Activated CD8-positive, alpha-beta memory T cell treated with anti-CD3 and anti-CD28 coated beads, Interleukin-2, amount 50 U/mL, for 48 hours (primary cell): Measurements from ENCODE around the gene SPIB.
A peak's percentile ranks its signal among the peaks of the same experiment; 100 is the strongest.
"Not testable (repeated sequence)": the region's sequence is repeated elsewhere in the genome, so short reads cannot be mapped to it uniquely, and the experiment has no call there.

ENCODE experiments used
- DNase-seq: peaks from one replicate; pipeline ENCODE4 v3.0.0-alpha.2; 2020

The SPIB gene

DNA sequence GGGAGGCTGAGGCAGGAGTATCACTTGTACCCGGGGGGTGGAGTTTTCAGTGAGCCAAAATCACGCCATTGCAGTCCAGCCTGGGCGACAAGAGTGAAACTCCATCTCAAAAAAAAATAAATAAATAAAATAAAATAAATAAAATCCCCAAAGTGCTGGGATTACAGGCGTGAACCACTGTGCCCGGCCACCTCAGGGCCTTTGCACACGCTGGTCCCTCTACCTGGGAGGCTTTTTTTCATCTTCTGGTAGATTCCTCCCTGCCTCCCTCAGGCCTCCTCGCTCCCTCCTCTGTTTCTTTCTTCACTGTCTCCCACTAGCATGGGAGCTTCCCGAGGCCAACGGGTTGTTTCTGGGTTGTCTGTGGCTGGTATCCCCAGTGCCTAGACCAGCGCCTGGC, 29.0 kb downstream of the SPIB start:
- no peak for DNase-seq

DNA sequence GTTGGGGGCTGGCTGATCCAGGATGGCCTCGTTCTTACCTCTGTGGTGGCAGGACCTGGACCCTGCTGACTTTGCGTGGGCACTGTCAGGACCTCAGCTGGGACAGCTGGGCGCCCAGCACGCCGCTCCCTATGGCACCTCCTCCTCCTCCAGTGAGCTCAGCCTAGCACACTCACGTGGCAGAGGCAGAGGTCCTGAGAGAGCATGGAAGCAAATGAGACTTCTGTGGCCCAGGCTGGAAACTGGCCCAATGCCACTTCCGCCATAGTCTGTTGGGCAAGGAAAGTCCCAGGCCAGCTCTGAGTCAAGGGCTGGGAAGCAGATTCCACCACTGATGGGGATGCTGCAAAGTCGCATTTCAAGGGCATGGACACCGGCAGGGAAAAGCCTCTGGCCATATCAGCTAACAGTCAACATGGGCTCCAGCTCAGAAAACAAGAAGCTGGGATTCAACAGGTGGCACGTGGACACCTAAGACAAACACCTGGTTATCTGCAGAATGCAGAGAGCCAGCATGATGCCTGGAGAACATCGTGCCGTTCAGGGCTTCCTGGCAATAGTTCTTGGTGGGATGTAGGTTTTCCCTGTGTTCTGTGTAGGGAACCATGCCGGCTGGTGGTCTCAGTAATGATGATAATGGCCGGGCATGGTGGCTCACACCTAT, 30.6 kb downstream of the SPIB start:
- no peak for DNase-seq

DNA sequence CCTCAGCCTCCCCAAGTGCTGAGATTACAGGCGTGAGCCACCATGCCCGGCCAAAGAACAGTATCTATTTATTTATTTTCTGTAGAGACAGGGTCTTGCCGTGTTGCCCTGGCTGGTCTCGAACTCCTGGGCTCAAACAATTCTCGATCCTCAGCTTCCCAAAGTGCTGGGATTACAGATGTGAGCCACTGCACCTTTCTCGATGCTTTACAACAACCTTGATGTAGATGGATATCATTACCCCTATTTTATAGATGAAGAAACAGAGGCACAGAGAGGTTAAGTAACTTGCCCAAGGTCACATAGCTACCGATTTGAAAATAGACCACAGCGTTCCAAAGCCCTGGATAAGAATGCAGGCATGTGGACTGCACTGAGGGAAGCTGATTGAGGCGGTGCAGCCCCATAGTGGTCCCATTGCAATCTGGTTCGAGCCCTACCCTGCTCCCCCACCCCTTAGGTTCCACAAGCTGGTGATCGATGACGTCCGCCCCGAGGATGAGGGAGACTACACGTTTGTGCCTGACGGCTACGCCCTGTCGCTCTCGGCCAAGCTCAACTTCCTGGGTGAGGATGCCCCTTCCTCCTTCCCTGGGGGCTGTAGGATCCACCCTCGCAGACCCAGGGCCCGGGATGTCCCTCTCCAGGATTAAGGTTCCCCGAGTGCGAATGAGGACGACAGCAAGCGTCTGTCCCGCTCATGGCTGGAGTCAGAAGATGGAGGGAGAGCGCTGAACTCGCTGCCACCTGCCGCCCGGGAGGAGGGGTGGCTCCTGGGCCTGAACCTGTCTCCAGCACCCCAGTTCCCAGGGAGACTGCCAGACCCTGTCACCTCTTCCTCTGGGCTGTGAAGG, 31.9 kb downstream of the SPIB start:
- no peak for DNase-seq

DNA sequence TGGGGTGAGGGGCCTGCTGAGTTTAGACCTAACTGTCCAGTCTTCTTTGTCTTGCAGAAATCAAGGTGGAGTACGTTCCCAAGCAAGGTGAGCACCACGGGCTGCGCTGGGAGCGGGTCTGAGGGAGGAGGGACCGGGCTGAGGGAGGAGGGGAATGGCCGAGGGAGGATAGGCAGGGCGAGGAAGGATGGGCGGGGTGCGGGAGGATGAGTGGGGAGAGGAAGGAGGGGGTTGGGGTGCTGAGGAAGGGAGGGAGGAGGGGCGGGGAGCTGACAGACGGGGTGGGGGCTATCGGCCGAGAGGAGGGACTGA, 32.4 kb downstream of the SPIB start:
- no peak for DNase-seq

DNA sequence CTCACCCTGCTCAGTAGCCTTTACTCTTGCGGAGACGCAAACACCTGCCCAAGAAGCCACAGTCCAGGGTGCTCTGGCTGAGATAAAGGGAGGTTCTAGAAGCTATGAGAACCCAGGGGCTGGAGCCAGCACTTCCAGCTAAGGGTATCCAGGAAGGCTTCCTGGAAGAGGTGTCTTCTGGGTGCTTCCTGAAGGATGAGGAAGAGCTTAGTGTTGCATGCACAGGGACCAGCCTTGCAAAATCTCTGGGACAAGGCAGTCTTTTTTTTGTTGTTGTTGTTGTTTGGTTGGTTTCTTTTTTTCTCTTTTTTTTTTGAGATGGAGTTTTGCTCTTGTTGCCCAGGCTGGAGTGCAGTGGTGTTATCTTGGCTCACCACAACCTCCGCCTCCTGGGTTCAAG, 34.5 kb downstream of the SPIB start:
- DNase-seq = no peak

DNA sequence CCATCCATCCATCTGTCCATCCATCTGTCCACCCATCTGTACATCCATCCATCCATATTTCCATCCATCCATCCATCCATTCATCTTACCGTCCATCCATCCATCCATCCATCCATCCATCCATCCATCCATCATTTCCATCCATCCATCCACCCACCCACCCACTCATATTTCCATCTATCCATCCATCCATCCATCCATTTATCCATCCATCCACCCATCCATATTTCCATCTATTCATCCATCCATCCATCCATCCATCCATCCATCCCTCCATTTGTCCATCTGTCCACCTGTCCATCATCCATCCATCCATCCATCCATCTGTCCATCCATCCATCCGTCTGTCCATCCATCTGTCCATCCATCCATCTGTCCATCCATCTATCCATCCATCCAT, 37.3 kb downstream of the SPIB start:
- DNase-seq = no peak

DNA sequence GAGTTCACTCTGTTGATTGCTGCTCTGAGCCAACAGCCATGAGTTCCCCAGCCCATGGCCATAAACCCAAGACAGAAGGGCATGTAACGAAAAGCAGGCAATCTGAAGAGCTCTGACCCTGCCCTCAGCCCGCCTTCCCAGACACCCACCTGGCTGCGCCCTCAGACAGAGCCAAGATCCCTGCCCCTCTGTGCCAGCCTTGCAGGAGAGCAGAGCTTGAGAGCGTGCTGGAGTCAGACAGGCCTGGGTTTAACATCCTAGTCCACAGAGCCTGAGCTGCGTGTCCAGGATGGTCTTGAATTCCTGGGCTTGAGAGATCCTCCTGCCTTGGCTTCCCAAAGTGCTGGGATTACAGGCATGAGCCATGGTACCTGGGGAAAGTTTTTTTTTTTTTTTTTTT, 38.6 kb downstream of the SPIB start:
- no peak for DNase-seq

DNA sequence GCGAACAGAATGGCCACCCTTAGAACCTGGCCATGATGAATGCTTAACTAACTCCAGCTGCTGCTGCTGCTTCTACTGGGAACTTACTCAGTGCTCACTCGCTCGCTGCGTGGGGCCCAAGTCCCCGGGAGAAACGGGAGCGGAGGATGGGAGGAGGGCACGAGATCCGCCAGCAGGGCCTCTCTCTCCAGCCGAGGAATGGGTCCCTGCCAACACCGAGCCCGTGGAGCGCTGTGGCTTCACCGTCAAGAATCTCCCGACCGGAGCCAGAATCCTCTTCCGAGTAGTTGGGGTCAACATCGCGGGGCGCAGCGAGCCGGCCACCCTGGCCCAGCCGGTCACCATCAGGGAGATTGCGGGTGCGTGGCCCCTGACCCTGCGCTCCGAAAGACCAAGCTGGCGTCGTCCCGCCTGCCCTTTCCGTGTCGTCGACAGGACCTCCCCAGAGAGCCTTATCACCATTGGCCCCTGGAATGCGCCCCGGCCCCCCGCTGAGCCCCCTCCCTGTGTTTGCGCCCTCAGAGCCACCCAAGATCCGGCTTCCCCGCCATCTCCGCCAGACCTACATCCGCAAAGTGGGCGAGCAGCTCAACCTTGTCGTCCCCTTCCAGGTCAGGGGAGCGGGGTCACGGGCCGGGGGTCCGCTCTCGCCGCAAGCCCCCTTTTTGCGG, 39.8 kb downstream of the SPIB start:
- DNase-seq = no peak

DNA sequence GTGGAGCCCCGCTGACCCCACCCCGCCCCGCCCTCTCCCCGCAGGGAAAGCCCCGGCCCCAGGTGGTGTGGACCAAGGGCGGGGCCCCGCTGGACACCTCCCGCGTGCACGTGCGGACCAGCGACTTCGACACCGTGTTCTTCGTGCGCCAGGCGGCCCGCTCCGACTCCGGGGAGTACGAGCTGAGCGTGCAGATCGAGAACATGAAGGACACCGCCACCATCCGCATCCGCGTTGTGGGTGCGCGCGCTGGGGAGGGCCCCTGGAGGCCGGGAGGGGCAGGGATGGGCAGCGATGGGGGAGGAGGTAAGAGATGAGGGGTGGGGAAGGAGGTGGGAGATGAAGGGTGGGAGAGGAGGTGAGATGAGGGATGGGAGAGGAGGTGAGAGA, 40.3 kb downstream of the SPIB start:
- no peak for DNase-seq

DNA sequence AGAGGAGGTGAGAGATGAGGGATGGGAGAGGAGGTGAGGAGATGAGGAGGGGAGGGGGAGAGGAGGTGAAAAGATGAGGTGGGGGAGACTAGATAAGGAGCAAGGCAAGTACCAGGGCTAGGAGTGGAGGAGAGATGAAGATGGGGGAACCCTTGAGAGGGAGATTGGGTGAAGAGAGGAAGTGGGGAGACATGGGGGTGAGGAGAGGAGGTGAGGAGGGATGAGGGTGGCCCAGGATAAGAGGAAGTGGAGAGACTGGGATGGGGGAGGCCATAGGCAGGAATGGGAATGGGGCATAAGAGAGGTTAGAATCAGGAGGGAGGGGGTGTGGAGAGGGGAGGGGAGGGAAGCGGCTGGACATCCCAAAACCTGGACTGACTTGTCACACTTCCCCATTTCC, 40.9 kb downstream of the SPIB start:
- no peak for DNase-seq

DNA sequence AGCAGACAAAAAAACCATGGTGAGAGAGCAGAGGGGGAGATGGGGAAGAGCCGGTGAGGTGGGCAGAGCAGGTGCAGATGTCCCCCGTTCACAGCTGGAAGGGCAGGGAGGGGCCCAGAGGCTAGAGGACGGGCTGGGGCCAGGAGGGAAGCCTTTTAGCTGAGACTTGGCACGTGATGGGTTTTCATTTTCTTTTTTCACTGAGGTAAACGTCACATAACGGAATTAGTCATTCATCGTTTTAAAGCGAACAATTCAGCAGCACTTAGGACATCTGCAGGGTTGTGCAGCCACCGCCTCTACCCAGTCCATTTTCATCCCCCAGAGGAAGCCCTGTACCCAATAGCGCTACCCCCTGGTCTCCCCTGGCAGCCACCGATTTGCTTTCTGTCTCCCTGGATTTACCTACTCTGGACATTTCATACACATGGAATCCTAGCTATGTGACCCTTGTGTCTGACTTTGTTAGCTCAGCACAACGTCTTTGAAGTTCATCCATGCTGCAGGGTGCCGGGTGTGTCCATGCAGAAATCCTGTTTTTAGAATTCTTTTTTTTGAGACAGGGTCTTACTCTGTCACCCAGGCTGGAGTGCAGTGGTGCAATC, 41.5 kb downstream of the SPIB start:
- DNase-seq = no peak

DNA sequence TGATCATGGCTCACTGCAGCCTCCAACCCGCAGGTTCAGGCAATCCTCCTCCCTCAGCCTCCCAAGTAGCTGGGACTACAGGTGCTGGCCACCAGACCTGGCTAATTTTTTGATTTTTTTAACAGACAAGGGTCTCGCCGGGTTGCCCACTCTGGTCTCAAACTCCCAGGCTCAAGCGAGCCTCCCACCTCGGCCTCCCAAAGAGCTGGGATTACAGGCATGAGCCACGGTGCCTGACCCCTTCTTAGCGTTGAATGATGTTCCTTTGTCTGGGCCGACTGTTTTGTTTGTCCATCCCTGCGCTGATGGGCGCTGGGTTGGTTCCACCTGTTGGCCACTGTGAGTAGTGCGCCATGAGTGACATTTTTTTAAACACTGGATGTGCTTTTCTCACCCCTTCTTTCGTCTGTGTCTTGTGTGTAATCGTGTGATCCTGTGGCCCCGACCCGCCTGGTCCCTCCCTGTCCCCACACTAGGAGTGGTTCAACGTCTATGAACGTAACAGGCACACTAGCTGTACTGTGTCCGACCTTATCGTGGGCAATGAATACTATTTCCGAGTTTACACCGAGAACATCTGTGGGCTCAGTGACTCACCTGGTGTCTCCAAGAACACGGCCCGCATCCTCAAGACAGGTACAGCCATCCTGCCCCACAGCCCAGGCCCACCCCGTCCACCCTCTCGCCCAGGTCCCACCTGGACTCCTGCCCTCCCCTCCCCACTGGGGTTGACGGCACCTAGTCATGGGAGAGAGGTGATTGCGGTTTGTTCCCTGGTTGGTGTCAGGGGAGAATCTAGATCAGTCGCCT, 42.5 kb downstream of the SPIB start:
- peak; percentile 78 for DNase-seq

DNA sequence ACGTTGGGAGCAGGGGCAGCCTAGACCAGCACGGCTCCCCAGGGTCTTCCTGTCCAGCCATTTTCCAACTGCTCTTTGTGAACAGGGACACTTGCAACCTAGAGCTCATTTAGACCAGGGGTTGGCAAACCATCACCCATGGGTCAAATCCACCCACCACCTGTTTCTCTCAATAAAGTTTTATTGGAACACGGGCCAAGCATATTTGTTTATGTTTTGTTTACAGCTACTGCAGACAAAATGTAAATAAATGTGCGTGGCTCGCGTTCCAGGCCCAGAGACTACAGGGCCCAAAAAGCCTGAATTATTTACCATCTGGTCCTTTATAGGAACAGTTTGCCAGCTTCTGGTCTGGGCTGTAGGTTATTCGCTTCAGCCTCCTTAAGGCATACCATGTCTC, 44.2 kb downstream of the SPIB start:
- DNase-seq = no peak

DNA sequence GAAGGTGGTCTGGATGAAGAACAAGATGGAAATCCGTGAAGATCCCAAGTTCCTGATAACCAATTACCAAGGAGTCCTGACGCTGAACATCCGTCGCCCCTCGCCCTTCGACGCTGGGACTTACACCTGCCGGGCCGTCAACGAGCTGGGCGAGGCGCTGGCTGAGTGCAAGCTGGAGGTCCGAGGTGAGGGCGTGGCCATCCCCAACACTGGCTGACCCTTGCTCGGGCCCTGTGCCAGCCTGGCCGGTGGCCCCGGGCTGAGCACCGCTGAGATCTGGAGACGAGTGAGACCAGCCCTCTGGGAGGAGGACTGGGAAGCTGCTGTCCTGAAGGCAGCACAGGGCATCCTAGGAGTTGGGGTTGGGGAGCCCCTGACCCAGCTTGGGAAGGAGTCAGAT, 45.6 kb downstream of the SPIB start:
- no peak for DNase-seq

DNA sequence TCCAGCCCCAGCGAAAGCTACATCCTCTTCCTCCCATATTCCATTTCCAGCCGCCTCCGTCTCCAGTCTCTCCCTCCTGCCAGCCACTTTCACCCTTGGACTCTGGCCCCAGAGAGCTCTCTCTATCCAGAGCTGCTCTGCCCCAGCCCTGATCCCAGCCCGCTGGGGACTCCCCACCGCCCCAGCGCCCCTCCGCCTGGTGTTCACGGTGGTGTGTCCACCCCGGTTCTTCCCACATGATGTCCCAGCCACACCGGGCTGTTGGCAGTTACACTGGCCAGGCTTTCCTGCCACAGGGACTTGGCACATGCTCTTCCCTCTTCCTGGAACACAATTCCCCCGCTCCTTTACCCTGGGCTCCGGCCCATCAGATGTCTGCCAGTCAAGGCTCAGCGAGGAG, 46.3 kb downstream of the SPIB start:
- no peak for DNase-seq

DNA sequence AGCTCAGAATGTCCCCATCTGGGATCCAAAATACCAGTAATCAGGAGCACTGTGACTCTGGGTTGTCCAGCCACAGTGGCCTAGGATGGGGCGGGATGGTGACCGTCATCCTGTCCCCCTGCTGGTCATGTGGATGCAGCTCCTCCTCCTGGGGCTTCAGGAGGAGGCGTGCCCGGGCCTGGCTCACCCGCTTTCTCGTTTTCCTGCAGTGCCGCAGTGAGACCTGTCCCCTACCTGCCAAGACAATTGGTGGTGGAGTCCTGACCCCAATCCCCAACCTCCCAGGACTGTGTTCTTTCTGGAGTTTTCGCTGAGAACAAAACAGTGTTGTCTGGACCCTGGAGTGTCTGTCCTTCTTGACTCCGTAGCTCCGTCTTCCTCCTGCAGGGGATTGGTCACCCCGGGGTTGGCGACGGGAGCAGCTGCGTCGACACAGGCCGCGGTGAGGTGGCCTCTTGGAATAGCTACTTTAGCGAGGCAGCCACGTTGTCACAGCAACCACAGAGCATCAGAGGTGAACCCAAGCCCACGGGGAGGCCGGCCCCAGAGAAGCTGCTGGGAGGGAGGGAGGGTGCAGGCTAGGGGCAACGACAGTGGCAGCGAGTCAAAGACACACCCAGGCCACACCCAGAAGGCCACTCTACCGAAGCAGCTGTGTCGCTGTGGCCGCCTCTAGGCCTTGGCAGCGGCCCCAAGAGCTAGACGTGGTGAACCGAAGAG, 47.4 kb downstream of the SPIB start:
- DNase-seq = no peak

DNA sequence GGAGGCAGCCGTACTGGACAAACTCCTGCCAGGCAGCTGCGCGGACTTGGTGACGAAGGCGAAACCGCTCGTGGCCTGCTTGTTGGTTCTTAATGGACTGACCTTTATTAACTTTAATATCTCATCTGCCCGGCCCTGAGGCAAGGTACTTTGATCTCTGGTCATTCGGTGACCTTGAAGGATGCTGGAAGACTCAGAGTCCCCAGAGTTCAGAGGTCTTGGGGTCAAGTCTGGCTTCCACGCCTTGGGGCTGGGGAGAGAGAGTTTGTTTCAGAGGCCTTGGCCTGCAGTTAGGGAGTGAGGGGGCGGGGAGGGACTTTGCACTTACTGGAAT, 47.9 kb downstream of the SPIB start:
- DNase-seq = no peak

DNA sequence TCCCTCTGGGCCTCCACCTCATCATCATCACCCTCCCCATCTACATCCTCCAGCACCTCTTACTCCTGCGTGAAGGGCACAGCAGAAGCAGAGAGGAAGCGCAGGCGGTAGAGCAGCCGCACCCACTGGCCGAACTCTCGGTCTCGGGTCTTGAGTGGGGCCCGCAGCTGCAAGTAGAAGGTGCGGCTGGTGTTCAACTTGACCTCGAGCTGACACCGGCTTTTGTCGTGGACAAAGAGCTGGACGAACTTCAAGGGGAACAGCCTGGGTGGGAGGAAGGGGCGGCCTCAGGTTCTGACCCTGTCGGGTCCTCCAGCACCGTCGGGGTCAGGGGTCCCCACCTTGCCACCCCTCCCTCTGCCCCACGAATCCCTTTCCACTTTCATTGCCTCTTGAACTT, 48.8 kb downstream of the SPIB start:
- no peak for DNase-seq

DNA sequence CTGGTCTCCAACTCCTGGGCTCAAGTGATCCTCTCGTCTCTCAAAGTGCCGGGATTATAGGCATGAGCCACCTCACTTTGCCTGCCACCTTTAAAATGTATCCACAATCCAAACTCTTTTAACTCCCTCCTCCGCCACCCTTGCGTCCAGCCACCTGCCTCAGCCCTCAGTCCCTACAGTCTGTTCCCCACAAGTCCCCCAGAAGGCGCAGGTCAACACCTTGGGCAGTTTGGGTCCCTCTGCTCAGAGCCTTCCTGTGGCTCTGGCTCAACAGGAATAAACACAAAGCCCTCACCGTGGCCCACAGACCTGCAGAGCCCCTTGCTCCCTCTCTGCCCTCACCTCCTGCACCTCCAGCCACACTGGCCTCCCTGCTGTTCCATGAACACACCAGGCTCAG, 50.1 kb downstream of the SPIB start:
- DNase-seq = no peak

DNA sequence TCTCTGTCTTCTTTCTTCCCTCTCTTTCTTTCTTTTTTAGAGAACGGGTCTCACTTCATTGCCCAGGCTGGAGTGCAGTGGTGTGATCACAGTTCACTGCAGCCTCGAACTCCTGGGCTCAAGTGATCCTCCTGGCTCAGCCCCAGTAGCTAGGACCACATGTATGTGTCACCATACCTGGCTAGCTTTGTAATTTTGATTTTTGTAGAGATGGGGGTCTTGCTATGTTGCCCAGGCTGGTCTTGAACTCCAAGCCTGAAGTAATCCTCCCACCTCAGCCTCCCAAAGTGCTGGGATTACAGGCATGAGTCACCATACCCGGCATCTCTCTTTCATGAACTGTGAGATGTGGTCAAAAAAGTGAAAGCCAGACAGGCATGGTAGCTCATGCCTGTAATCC, 54.6 kb downstream of the SPIB start:
- not testable (repeated sequence) for DNase-seq

DNA sequence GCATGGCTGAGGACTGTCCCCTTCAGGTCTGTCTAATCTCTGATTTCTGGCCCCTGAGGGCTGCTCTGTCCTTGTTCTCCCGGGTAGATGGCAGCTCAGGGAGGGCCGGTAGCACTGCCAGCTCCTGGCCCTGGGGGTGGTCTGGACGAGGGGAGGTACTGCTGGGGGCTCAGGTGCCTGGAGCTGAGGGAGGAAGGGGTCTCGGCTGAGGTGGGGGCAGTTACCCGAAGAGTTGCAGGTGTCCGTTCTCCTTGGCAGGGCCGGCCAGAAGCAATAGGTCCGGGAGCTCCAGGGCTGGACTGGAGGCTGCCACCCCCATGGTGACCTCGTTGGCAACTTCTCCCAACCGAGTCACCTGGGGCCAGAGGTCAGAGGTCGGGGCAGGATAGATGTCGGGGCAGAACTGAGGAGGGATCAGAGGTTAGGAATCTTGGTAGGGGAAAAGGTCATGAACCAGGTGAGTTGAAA, 56.4 kb downstream of the SPIB start:
- no peak for DNase-seq

DNA sequence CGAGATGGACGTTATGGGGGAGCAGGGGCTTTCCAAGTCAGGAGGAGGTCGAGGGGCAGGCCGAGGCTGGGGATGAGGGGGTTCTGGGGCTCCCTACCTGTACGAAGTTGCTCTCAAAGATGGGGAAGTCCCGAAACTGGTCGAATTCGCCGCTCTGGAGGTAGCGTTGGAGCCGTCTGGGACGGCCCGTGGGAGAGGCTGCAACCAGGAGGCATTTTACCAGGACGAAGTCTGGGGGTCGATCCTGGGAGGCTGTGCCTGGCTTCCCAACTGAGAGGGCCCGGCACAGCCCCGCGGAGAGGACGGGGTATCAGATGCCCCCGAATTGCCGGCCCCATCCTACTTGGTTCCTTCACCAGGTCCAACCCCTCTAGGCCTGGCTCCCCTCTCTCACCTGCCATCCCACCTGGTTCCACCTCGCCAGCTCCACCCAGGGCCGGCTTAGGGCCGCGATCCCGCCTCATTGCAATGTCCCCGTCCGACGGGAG, 57.0 kb downstream of the SPIB start:
- DNase-seq = no peak
